K562 (cell line): Measurements from ENCODE around the gene PACSIN1.

Experiments
- ARID3A ChIP-seq: IDR thresholded peaks from 2 replicates; pipeline ENCODE4 v1.6.1; 2012; ENCODE audit warnings: low read depth, low read length, improper control_type of control experiment, borderline replicate concordance
- E2F6 ChIP-seq, 2 experiments: IDR thresholded peaks; 2 replicates each; pipeline ENCODE4 v1.6.1; 2011; ENCODE audit warnings: borderline replicate concordance in 1 of 2, control low read depth in 1 of 2, low read depth in 1 of 2, low read length in 1 of 2, mild to moderate bottlenecking in 1 of 2, mixed read lengths in 1 of 2, moderate library complexity in 1 of 2; ENCODE audit not compliant: insufficient read depth in 1 of 2, insufficient read length in 1 of 2, poor library complexity in 1 of 2, severe bottlenecking in 1 of 2; ENCODE audit errors: extremely low read depth in 1 of 2
- MCM7 ChIP-seq, 2 experiments: fragments of 450-650 bp; IDR thresholded peaks; 2 replicates each; pipeline ENCODE4 v1.6.1; 2016 to 2018
- SPI1 ChIP-seq: IDR thresholded peaks from 2 replicates; pipeline ENCODE4 v1.6.1; 2011; ENCODE audit warnings: low read depth, low read length, control low read depth, borderline replicate concordance
- TF ChIP-seq, protein P1 (sequence below), 3 experiments: IDR thresholded peaks in 2 of 3; conservative IDR thresholded peaks in 1 of 3; 2 replicates each; pipeline ENCODE4 v1.5.1; 2011 to 2012; ENCODE audit warnings: low read length in 3 of 3, mild to moderate bottlenecking in 3 of 3, control low read depth in 2 of 3, improper control_type of control experiment in 1 of 3, inconsistent platforms in 1 of 3, low read depth in 1 of 3, mixed read lengths in 1 of 3, moderate library complexity in 1 of 3; ENCODE audit not compliant: insufficient read depth in 2 of 3
- TF ChIP-seq, protein P2 (sequence below): fragments of 450-650 bp; formaldehyde crosslinking; IDR thresholded peaks from 2 replicates; pipeline ENCODE4 v1.4.0; 2020; ENCODE audit warnings: mild to moderate bottlenecking

DNA sequence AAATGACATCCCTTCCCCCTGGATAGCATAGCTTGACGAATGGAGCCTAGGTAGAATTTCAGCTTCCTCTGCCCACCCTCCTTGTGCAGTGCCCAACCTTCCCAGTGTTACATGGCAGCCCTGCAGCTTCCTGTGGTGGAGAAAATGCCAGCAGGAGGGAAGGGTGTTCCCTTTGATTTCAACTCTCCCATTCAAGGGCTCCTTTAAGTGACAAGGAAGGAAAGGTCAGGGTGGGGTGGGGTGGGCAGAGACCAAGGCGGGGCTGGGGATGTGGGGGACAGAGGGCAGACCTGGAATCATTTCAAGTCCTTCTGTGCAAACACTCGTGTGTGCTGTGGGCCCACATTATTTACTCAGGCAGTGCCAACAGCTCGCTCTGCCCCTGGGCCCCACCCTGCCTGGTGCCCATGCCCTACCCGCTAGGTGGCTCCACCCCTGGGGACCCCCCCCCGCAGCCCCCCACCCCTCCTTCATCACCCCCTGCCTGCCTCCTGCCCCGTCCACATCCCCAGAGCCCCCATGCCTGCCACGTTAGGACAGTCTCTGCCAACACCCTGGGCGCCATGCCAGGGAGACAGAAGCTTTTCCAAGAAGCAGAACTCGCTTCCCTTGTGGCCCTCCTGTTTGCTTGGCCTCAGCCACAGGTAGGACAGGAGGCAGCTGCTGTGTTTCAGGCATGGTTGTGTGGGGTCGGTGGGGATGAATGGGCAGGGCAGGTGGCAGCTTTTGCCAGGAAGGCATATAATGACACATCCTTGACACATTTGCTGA, 80.9 kb downstream of the PACSIN1 start:
- TF ChIP-seq SPI1 = no peak
- no peak for TF ChIP-seq E2F6 (IDR thresholded peaks at IDR 0.05; ENCODE audit: borderline replicate concordance in 1 of 2, extremely low read depth in 1 of 2, insufficient read depth in 1 of 2, insufficient read length in 1 of 2, low read depth in 1 of 2, low read length in 1 of 2, poor library complexity in 1 of 2, severe bottlenecking in 1 of 2)
- no peak for TF ChIP-seq MCM7 (IDR thresholded peaks at IDR 0.05)
- no peak for TF ChIP-seq ARID3A
- TF ChIP-seq, protein P1, sequence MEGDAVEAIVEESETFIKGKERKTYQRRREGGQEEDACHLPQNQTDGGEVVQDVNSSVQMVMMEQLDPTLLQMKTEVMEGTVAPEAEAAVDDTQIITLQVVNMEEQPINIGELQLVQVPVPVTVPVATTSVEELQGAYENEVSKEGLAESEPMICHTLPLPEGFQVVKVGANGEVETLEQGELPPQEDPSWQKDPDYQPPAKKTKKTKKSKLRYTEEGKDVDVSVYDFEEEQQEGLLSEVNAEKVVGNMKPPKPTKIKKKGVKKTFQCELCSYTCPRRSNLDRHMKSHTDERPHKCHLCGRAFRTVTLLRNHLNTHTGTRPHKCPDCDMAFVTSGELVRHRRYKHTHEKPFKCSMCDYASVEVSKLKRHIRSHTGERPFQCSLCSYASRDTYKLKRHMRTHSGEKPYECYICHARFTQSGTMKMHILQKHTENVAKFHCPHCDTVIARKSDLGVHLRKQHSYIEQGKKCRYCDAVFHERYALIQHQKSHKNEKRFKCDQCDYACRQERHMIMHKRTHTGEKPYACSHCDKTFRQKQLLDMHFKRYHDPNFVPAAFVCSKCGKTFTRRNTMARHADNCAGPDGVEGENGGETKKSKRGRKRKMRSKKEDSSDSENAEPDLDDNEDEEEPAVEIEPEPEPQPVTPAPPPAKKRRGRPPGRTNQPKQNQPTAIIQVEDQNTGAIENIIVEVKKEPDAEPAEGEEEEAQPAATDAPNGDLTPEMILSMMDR (IDR thresholded peaks at IDR 0.05 in 2 of 3, conservative IDR thresholded peaks at IDR 0.05 in 1 of 3; ENCODE audit: insufficient read depth in 2 of 3, low read depth in 1 of 3, low read length in 3 of 3) = no peak
- TF ChIP-seq, protein P2, sequence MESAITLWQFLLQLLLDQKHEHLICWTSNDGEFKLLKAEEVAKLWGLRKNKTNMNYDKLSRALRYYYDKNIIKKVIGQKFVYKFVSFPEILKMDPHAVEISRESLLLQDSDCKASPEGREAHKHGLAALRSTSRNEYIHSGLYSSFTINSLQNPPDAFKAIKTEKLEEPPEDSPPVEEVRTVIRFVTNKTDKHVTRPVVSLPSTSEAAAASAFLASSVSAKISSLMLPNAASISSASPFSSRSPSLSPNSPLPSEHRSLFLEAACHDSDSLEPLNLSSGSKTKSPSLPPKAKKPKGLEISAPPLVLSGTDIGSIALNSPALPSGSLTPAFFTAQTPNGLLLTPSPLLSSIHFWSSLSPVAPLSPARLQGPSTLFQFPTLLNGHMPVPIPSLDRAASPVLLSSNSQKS = no peak
